Fibroblast of lung (primary cell): ENCODE data around the gene PDZD2. TPM values are rescaled to one million over a fixed set of nuclear protein-coding genes. Genes with fewer than 3 reads are reported as not detected.

Experiments used
- DNase-seq, 2 donors: peaks; one replicate each; pipeline versions ENCODE4 v3.0.0 to v3.0.0-alpha.2; 2010; ENCODE audit warnings: low read depth in 2 of 2
- H2AFZ ChIP-seq: 2 replicates; pipeline ENCODE4 v1.5.1; 2012; ENCODE audit warnings: low read length, control low read depth, inconsistent platforms
- H3K27ac ChIP-seq: 2 replicates; pipeline ENCODE4 v1.5.1; 2011; ENCODE audit warnings: low read length, control low read depth; ENCODE audit not compliant: insufficient read depth
- H3K27me3 ChIP-seq: 2 replicates; pipeline ENCODE4 v1.5.1; 2011; ENCODE audit warnings: mild to moderate bottlenecking, low read length; ENCODE audit not compliant: control insufficient read depth, insufficient read depth
- H3K36me3 ChIP-seq: 2 replicates; pipeline ENCODE4 v1.5.1; 2011; ENCODE audit warnings: low read length; ENCODE audit not compliant: control insufficient read depth, insufficient read depth
- H3K4me1 ChIP-seq: 2 replicates; pipeline ENCODE4 v1.5.1; 2011; ENCODE audit warnings: low read length; ENCODE audit not compliant: control insufficient read depth, insufficient read depth; ENCODE audit errors: extremely low read depth
- H3K4me2 ChIP-seq: 2 replicates; pipeline ENCODE4 v1.5.1; 2011; ENCODE audit warnings: low read length, control low read depth; ENCODE audit not compliant: insufficient read depth; ENCODE audit errors: extremely low read depth
- H3K4me3 ChIP-seq, 4 experiments: fragments of 200-600 bp in 1 of 4; sonication (generic) in 1 of 4; replicated peaks in 1 of 4; 2 replicates each; pipeline ENCODE4 v1.5.1; 2011 to 2016; ENCODE audit warnings: low read length in 4 of 4, low read depth in 3 of 4, mild to moderate bottlenecking in 3 of 4, control low read depth in 2 of 4, inconsistent platforms in 1 of 4, mixed read lengths in 1 of 4; ENCODE audit not compliant: insufficient read depth in 1 of 4; ENCODE audit errors: control extremely low read depth in 1 of 4
- H3K79me2 ChIP-seq: 2 replicates; pipeline ENCODE4 v1.5.1; 2012; ENCODE audit warnings: mild to moderate bottlenecking, low read length, inconsistent platforms; ENCODE audit not compliant: control insufficient read depth, insufficient read depth
- H3K9ac ChIP-seq: 2 replicates; pipeline ENCODE4 v1.5.1; 2011; ENCODE audit warnings: mild to moderate bottlenecking, low read length, control low read depth; ENCODE audit not compliant: insufficient read depth
- H3K9me3 ChIP-seq: 2 replicates; pipeline ENCODE4 v1.5.1; 2012; ENCODE audit warnings: low read depth, low read length; ENCODE audit not compliant: control insufficient read depth, insufficient read depth
- H4K20me1 ChIP-seq: 2 replicates; pipeline ENCODE4 v1.5.1; 2011; ENCODE audit warnings: low read length; ENCODE audit not compliant: control insufficient read depth, insufficient read depth; ENCODE audit errors: extremely low read depth
- EZH2 ChIP-seq: IDR thresholded peaks from 2 replicates; pipeline ENCODE4 v1.5.1; 2012; ENCODE audit warnings: low read length, control low read depth, mild to moderate bottlenecking; ENCODE audit errors: missing control alignments
- polyA plus RNA-seq, 2 donors: library from polyadenylated mRNA; depleted of rRNA in 1 of 2; stranded (reverse) in 1 of 2; unstranded in 1 of 2; fragments of >200 nt; gene quantifications; 2 replicates each; pipeline ENCODE4 v1.2.1, GENCODE V29; 2011 to 2012; ENCODE audit warnings: missing spikeins in 1 of 2
- total RNA-seq: library from RNA; depleted of rRNA; stranded (reverse); fragments of >200 nt; gene quantifications from 2 replicates; pipeline ENCODE4 v1.2.1, GENCODE V29; 2014
- TF ChIP-seq, protein P1 (sequence below), 2 donors: IDR thresholded peaks in 1 of 2; conservative IDR thresholded peaks in 1 of 2; 1 replicate in 1 of 2; 2 replicates in 1 of 2; pipeline ENCODE4 v1.5.1; 2011 to 2012; ENCODE audit warnings: low read length in 2 of 2, control low read depth in 1 of 2, inconsistent platforms in 1 of 2, low read depth in 1 of 2, mild to moderate bottlenecking in 1 of 2

PDZD2 gene
- total and polyA plus RNA-seq, 2 donors (not counting 1 experiment from before 2014, with no cell fraction given): 0.33 to 0.40 TPM

DNA sequence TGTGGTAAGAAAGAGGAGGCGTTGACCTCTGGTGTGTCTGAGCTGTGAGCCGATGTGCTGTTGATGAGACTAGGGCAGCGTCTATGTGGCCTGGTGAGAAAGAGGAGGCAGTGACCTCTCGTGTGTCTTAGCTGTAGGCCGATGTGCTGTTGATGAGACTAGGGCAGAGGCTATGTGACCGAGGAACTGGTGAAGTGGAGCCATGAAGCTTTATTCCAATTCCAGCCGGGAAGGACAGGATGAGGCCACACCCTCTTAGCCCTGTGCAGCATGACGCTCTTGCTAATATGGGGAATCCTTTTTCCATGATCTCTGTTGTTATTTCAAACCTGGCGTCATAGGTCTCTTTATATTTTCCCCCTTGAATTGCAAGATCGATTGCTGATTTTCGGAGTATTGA lies 362.8 kb downstream of the PDZD2 start:
- DNase-seq: no peak
- H4K20me1 ChIP-seq: no peaks in the 10 kb centered on the region
- TF ChIP-seq EZH2: no peak
- TF ChIP-seq, protein P1, sequence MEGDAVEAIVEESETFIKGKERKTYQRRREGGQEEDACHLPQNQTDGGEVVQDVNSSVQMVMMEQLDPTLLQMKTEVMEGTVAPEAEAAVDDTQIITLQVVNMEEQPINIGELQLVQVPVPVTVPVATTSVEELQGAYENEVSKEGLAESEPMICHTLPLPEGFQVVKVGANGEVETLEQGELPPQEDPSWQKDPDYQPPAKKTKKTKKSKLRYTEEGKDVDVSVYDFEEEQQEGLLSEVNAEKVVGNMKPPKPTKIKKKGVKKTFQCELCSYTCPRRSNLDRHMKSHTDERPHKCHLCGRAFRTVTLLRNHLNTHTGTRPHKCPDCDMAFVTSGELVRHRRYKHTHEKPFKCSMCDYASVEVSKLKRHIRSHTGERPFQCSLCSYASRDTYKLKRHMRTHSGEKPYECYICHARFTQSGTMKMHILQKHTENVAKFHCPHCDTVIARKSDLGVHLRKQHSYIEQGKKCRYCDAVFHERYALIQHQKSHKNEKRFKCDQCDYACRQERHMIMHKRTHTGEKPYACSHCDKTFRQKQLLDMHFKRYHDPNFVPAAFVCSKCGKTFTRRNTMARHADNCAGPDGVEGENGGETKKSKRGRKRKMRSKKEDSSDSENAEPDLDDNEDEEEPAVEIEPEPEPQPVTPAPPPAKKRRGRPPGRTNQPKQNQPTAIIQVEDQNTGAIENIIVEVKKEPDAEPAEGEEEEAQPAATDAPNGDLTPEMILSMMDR (conservative IDR thresholded peaks at IDR 0.05 in 1 of 2, IDR thresholded peaks at IDR 0.05 in 1 of 2; ENCODE audit: low read depth in 1 of 2, low read length in 2 of 2): no peak
- no peak overlapping the region for H3K4me3 ChIP-seq
- H3K4me2 ChIP-seq: no peak overlapping the region
- no peaks in the 10 kb centered on the region for H3K79me2 ChIP-seq
- no peaks in the 10 kb centered on the region for H3K27me3 ChIP-seq
- no peaks in the 10 kb centered on the region for H3K4me1 ChIP-seq
- no peaks in the 10 kb centered on the region for H3K36me3 ChIP-seq
- H3K27ac ChIP-seq: no peak overlapping the region
- H3K9me3 ChIP-seq: no peaks in the 10 kb centered on the region
- no peak overlapping the region for H2AFZ ChIP-seq
- no peak overlapping the region for H3K9ac ChIP-seq

DNA sequence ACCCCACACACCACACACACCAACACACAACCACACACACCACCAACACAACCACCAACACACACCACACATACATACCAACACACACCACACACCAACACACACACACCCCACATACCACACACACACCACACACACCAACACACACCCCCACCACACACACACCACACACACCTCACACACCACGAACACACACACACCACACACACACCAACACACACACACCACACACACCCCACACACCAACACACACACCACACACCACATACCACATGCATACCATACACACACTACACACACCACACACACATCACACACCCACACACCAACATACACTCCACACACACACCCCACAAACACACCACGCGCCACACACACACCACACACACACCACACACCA lies 363.8 kb downstream of the PDZD2 start:
- Histone ChIP-seq H3K9ac (no peak overlapping the region), H2AFZ (no peak overlapping the region), H3K79me2 (no peaks in the 10 kb centered on the region), H3K27ac (no peak overlapping the region), H3K27me3 (no peaks in the 10 kb centered on the region), H4K20me1 (no peaks in the 10 kb centered on the region), H3K36me3 (no peaks in the 10 kb centered on the region), H3K4me1 (no peaks in the 10 kb centered on the region), H3K4me2 (no peak overlapping the region), H3K9me3 (no peaks in the 10 kb centered on the region), H3K4me3 (no peak overlapping the region)
- no peak for TF ChIP-seq EZH2
- TF ChIP-seq, protein P1 (conservative IDR thresholded peaks at IDR 0.05 in 1 of 2, IDR thresholded peaks at IDR 0.05 in 1 of 2; ENCODE audit: low read depth in 1 of 2, low read length in 2 of 2): no peak
- no peak for DNase-seq

DNA sequence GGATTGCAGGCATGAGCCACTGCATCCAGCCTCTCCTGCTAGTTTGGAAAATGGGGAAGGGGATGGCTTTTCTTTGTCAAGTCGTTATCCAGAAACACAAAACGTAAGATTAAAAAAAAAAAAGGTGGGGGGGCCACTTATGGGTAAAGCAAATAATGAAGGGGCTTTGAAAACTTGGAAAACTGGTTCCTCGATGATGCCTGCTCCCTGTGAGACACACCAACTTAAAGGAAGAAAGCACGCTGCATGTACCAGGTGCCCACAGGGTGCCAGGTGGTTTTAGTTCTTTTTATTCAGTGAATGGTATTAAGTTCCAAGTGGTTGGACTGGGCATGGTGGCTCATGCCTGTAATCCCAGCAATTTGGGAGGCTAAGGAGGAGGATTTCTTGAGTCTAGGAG lies 365.1 kb downstream of the PDZD2 start:
- no peak for DNase-seq
- Histone ChIP-seq H3K27me3 (no peaks in the 10 kb centered on the region), H2AFZ (no peak overlapping the region), H4K20me1 (no peaks in the 10 kb centered on the region), H3K36me3 (no peaks in the 10 kb centered on the region), H3K4me1 (no peaks in the 10 kb centered on the region), H3K4me3 (no peak overlapping the region), H3K27ac (no peak overlapping the region), H3K9me3 (no peaks in the 10 kb centered on the region), H3K79me2 (no peaks in the 10 kb centered on the region), H3K9ac (no peak overlapping the region), H3K4me2 (no peak overlapping the region)
- no peak for TF ChIP-seq EZH2
- TF ChIP-seq, protein P1 (conservative IDR thresholded peaks at IDR 0.05 in 1 of 2, IDR thresholded peaks at IDR 0.05 in 1 of 2; ENCODE audit: low read depth in 1 of 2, low read length in 2 of 2): no peak
